HL-60 (cell line): ENCODE results near the gene HS1BP3.

Source experiments
- DNase-seq, 2 experiments: peaks; one replicate each; pipeline ENCODE4 v3.0.0-alpha.2; 2010 to 2020; ENCODE audit warnings: low read depth in 1 of 2, low spot score in 1 of 2
- H3K27ac ChIP-seq: fragments of 250-450 bp; sonication (Bioruptor Pico); replicated peaks from 2 replicates; pipeline ENCODE4 v1.5.1; 2020; ENCODE audit warnings: mild to moderate bottlenecking, moderate library complexity
- H3K27me3 ChIP-seq: fragments of 250-450 bp; sonication (Bioruptor Pico); 2 replicates; pipeline ENCODE4 v1.5.1; 2021; ENCODE audit warnings: mild to moderate bottlenecking, moderate library complexity; ENCODE audit not compliant: insufficient read depth, poor library complexity, severe bottlenecking
- H3K4me3 ChIP-seq: replicated peaks from 2 replicates; pipeline ENCODE4 v1.5.1; 2011; ENCODE audit warnings: mild to moderate bottlenecking, control low read depth, low read length; ENCODE audit not compliant: insufficient read depth
- CTCF ChIP-seq: IDR thresholded peaks from one replicate; pipeline ENCODE4 v1.5.1; 2011; ENCODE audit warnings: low read length, control low read depth, inconsistent platforms; ENCODE audit not compliant: insufficient read depth
- GABPA ChIP-seq: IDR thresholded peaks from 2 replicates; pipeline ENCODE4 v1.6.1; 2012; ENCODE audit warnings: low read depth
- POLR2AphosphoS5 ChIP-seq: IDR thresholded peaks from 2 replicates; pipeline ENCODE4 v1.6.1; 2012; ENCODE audit warnings: low read depth
- SPI1 ChIP-seq: IDR thresholded peaks from 2 replicates; pipeline ENCODE4 v1.6.1; 2012; ENCODE audit warnings: low read depth, mild to moderate bottlenecking, borderline replicate concordance
- TF ChIP-seq, protein P1 (sequence below): IDR thresholded peaks from 2 replicates; pipeline ENCODE4 v1.6.1; 2012; ENCODE audit warnings: low read depth; ENCODE audit not compliant: insufficient replicate concordance

The HS1BP3 gene

GRCh38 chr2:20633794-20634506, 16.9 kb downstream of the HS1BP3 start:
- no peak for DNase-seq
- TF ChIP-seq GABPA (no peak), POLR2AphosphoS5 (no peak), CTCF (no peak), SPI1 (no peak)
- TF ChIP-seq, protein P1, sequence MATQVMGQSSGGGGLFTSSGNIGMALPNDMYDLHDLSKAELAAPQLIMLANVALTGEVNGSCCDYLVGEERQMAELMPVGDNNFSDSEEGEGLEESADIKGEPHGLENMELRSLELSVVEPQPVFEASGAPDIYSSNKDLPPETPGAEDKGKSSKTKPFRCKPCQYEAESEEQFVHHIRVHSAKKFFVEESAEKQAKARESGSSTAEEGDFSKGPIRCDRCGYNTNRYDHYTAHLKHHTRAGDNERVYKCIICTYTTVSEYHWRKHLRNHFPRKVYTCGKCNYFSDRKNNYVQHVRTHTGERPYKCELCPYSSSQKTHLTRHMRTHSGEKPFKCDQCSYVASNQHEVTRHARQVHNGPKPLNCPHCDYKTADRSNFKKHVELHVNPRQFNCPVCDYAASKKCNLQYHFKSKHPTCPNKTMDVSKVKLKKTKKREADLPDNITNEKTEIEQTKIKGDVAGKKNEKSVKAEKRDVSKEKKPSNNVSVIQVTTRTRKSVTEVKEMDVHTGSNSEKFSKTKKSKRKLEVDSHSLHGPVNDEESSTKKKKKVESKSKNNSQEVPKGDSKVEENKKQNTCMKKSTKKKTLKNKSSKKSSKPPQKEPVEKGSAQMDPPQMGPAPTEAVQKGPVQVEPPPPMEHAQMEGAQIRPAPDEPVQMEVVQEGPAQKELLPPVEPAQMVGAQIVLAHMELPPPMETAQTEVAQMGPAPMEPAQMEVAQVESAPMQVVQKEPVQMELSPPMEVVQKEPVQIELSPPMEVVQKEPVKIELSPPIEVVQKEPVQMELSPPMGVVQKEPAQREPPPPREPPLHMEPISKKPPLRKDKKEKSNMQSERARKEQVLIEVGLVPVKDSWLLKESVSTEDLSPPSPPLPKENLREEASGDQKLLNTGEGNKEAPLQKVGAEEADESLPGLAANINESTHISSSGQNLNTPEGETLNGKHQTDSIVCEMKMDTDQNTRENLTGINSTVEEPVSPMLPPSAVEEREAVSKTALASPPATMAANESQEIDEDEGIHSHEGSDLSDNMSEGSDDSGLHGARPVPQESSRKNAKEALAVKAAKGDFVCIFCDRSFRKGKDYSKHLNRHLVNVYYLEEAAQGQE = no peak

GRCh38 chr2:20633001-20633400, 17.9 kb downstream of the HS1BP3 start:
- Histone ChIP-seq H3K27me3 (no peaks in the 10 kb centered on the region), H3K27ac (no peak overlapping the region), H3K4me3 (no peak overlapping the region)
- DNase-seq = no peak
- TF ChIP-seq, protein P1 = no peak
- no peak for TF ChIP-seq SPI1
- TF ChIP-seq CTCF = no peak
- no peak for TF ChIP-seq GABPA
- no peak for TF ChIP-seq POLR2AphosphoS5

More at GRCh38 chr2:20633794-20634506, 16.9 kb downstream of the HS1BP3 start:
- no peaks in the 10 kb centered on the region for H3K27me3 ChIP-seq
- H3K4me3 ChIP-seq = no peak overlapping the region
- no peak overlapping the region for H3K27ac ChIP-seq

GRCh38 chr2:20632446-20632990, 18.4 kb downstream of the HS1BP3 start:
- TF ChIP-seq GABPA = no peak
- TF ChIP-seq, protein P1 = no peak
- TF ChIP-seq SPI1 = no peak
- TF ChIP-seq CTCF = no peak
- no peak for TF ChIP-seq POLR2AphosphoS5
- Histone ChIP-seq H3K4me3 (no peak overlapping the region), H3K27me3 (no peaks in the 10 kb centered on the region), H3K27ac (no peak overlapping the region)
- DNase-seq = no peak
